NCI-H1417 treated with DMSO at 0.1 percent for 48 hours (cell line): ENCODE results near the gene ROBO3.

Experiments
- DNase-seq: peaks from one replicate; lab custom pipeline; 2025; lab: John Stamatoyannopoulos, UW

Gene ROBO3

DNA sequence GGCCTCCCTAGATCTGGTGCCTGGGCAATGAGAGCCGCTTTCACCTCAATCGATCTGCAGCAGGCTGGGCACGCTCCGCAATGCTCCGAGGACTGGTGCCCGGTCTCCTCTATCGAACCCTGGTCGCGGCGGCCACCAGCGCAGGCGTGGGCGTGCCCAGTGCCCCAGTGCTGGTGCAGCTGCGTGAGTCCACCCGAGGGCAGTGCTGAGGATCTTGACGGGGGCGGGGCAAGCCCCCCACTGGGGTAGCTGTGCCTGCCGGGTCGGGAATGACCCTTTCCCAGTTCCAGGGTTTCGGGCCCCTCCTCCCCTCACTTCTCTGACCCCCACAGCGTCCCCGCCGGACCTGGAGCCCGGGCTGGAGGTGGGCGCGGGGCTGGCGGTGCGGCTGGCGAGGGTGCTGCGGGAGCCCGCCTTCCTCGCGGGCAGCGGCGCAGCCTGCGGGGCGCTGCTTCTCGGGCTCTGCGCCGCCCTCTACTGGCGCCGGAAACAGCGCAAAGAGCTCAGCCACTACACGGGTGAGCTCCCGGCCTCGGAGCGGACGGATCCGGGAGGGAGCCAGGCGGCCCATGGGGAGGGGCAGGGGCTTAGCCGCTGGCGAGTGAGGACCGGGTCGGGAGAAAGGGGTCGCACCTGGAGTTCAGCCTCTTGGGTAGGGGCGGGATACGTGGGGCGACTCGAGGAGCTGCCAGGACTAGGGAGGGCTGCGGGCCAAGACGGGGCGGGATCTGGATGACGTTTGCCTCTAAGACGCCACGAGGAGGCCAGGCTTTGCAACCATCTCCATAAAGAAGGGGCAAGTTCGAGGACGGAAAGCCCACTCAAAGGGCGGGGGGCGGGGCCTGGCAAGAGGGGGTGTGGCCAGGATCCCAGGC, 10.9 kb downstream of the ROBO3 start:
- peak; percentile 30 for DNase-seq

GRCh38 chr11:124876818-124877630, 11.8 kb downstream of the ROBO3 start:
- no peak for DNase-seq

DNA sequence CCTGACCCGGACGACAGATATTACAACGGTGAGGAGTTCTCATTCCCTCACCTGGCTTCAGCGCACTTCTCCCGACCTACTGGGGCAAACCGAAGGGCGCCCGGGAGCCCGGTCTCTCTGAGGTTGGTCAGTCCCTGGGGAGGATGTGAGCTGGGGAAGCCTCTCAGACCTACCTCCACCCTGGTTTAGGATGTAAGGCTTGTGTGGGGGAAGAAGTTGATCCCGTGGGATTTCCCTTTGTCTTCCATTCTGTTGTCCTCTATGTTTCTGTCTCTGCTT, 12.3 kb downstream of the ROBO3 start:
- DNase-seq, result no peak

- no peak for DNase-seq
Measured at GRCh38 chr11:124877910-124878758, 12.9 kb downstream of the ROBO3 start.

DNA sequence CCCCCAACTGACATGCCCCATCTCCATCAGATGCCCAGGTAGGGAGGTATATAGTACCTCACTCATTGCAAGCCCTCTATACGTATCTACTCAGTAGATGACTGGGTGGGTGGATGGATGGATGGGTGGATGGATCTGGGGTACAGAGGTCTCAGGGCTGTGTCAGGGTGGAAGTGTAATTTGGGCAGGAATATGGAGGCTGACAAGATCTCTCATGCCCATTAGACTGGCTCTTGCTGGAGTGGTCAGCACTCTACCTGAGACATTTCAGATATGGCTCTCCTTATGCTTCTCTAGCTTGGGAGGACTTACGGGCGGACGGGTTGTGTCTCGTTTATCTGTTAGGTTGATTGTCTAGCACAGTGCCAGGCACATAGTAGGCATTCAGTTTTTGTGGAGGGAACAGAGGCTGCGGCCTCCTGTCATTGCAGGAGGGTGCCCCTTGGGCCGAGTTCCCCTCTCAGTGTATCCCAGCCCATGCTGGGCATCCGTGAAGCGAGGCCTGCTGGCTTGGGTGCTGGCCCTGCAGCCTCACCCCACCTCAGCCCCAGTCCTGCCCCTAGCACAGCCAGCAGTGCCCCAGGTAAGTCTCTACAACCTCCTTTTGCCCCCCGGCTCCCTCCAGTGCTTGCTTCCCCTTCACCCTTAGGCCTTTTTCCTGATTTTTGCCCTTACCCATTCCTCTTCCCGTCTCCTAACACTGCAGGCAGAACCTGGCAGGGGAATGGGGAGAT, 13.7 kb downstream of the ROBO3 start:
- no peak for DNase-seq

GRCh38 chr11:124879493-124880289, 14.5 kb downstream of the ROBO3 start:
- no peak for DNase-seq

DNA sequence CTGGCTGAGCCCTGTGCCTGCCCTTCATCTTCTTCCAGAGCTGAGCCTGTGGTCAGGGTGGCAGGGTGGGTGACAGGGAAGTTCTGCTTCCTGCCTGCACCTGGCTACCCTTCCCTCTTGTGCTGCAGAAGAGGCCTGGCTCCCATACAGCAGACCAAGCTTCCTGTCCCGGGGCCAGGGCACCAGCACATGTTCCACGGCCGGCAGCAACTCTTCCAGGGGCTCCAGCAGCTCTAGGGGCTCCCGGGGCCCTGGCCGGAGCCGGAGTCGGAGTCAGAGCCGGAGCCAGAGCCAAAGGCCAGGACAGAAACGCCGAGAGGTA, 15.0 kb downstream of the ROBO3 start:
- no peak for DNase-seq

- DNase-seq, result no peak
Measured at GRCh38 chr11:124880958-124881357, 15.7 kb downstream of the ROBO3 start.

GRCh38 chr11:124882339-124883071, 17.3 kb downstream of the ROBO3 start:
- DNase-seq, result no peak

DNA sequence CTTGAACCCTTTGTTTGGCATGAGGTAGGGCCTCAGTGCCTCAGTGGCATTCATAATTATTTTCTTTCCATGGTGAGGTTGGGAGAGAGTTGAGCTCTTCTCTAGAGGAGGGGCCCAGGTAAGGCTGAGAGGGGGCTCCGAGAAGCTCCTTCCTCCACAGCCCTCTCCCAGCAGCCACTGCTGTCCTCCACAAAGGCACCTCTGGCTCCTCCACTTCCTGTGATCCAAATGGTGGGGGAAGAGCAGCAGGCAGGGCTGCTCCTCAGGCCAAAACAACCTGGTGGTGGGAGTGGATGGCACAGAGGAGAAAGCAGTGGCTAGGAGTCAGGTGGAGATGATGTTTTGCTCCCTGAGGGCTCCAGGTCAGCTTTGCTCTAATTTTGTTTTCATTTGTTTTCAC, 19.1 kb downstream of the ROBO3 start:
- no peak for DNase-seq

DNA sequence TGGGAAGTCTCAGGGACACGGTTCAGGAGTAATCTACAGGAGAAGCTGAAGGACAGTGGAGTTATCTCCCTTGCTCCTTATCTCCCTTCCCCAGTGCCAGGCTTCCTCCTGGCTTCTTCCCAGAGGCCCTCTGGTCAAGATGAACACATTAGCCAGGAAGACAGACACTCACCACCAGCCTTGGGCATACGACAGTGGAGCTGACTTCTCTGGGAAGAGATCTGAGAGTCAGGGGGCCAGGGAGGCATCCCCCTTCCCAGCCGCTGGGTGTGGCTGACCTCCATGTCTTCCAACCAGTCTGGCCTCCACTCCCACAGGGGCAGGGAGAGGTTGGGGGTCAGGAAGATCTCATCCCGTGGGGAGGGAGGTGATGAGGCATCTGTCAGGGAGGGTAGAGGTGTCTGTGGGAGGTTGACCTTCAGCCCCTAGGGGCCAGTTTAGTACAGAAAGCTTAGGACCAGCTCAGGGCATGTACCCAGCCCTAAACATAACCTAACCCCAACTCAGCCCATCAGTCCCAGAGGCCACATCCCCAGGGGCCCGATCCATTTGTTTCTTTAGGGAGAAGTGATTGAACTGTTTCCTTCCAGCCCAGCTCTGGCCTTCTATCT, 19.7 kb downstream of the ROBO3 start:
- DNase-seq, result no peak

DNA sequence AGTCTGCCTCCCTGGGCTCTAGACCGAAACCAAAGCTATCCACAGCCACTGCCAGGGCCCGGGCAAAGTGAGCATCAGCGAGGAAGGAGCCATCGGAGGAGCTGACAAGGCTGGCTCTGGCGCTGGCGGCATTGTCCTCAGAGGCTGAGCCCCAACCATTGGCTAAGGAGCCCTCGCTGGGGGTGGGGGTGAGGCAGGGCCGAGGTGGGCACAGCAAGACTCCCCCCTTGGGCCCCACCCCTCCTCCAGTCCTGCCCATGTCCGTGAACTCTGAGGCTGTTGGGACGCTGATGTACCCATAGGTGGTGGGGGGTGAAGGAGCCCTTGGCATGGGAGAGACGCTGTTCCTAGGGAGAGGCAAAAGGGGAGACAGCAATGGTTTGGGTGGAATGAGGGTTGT, 21.2 kb downstream of the ROBO3 start:
- no peak for DNase-seq

GRCh38 chr11:124886978-124887666, 21.9 kb downstream of the ROBO3 start:
- DNase-seq, result no peak

GRCh38 chr11:124887667-124888013, 22.4 kb downstream of the ROBO3 start:
- DNase-seq, result no peak

DNA sequence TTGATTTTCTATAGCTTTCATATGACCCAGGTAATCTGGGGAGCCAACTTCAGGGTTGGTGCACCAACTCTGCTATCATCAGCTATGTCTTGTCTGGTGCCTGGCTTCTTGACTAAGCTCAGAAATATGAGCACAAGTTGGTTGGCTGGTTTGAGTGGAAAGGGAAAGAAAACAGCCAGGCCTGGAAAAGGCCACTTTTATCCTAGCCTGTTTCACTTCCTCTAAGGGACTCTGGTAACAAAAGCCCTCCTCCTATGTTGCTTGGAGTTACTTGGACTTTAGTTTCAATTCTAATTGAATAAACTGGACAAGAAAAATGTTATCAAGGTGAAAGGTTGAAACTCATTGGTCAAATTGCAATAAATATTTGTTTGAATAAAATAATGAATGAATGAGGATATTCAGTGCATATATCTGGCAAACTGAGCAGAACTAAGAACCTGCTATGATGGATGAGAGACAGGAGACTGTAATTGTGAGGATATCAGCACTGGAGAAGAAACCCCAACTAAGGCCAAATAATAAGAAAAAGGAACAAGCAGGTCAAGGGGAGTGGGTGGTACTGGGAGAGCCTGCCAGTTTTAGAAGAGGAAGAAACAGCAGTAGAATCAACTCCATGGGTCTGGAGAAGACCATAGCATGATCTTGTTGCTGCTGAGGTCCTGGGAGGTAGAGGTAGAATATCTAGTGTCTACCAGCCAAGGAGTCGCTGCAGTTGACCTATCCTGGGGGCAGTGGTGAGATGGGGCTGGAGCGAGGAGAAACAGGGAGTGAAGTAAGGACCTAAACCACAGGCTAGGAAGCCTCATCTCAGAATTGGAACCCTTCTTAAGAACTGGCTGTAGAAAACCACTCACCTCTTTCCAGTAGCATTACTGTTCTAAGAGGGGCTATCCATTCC, 24.2 kb downstream of the ROBO3 start:
- no peak for DNase-seq

DNA sequence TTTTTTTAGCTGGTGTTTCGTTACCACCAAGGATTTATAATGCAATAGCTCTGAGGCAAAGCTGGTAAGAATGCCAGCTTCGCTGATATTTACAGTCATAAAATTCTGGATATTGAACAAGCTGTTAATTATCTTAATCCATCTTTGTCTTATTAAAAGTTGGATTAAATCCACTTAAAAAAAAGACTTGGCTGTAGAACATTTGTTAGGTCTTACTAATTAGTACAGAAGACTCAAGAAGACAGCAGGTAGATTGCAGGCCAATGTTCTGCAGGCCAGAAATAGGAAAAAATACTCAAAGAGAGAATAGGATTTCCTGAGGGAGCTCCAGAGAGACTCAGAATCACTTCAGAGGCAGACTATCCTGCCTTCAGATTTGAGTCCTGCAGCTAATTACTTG, 24.9 kb downstream of the ROBO3 start:
- no peak for DNase-seq

GRCh38 chr11:124890683-124891372, 25.6 kb downstream of the ROBO3 start:
- no peak for DNase-seq

DNA sequence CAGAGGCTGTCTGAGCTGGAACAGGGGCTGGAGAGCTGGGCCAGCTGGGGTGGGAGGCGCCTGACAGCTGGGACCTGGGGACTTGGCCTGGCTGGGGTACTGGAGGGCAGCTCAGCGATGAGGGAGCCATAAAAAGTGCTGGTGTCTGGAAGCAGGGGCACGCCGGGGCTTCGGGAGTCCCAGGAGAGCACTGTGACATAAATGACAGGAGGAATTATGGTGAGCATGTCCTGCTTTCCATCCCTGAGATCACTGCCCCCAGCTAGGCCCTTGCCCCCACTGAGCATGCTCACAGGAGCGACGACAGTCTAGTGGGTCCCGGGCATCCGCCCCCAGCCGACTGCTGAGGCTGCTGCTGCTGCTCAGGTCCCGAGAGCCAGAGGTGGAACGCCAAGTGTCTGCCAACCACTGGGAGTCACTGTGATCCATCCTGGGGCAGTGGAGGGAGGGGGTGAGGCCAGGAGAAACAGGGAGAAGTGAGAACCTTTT, 26.2 kb downstream of the ROBO3 start:
- no peak for DNase-seq
